Muscle of arm (tissue), 14 donors: ENCODE measurements around the gene PSMD2. TPM values are rescaled to one million over a fixed set of nuclear protein-coding genes. Genes with fewer than 3 reads are reported as not detected.
"Not testable (repeated sequence)": the region's sequence is repeated elsewhere in the genome, so short reads cannot be mapped to it uniquely, and the experiment has no call there.

Experiments
- DNase-seq: peaks from one replicate; pipeline ENCODE4 v3.0.0-alpha.2; 2013
- long read RNA-seq, 11 donors: transcript quantifications; one replicate each; lab custom pipeline, GENCODE V29; 2026
- polyA plus RNA-seq, 12 donors: library from polyadenylated mRNA; unstranded; fragments of 120-200 nt; gene quantifications; one replicate each; pipeline ENCODE4 v1.2.1, GENCODE V29; 2013; ENCODE audit not compliant: insufficient read length in 12 of 12

The PSMD2 gene
- 100 to 1,000 TPM in 11 of 12 donors, not detected in 1; 144 to 202 (median 165) TPM for polyA plus RNA-seq
- long read RNA-seq, donor 1, transcript PSMD2-201 (21 exons, 3,449 nt) = major isoform, 8 of 23 reads
- long read RNA-seq, donor 1, partial matches to known transcripts = 10 of 23 reads
- long read RNA-seq, donor 1, other reads (novel, unspliced or antisense) = 0 of 23 reads
- long read RNA-seq, donor 2, transcript PSMD2-201 (21 exons, 3,449 nt) = major isoform, 32 of 40 reads
- long read RNA-seq, donor 2, partial matches to known transcripts = 6 of 40 reads
- long read RNA-seq, donor 2, other reads (novel, unspliced or antisense) = 0 of 40 reads
- long read RNA-seq, donor 3, transcript PSMD2-201 (21 exons, 3,449 nt) = major isoform, 9 of 11 reads
- long read RNA-seq, donor 3, partial matches to known transcripts = 0 of 11 reads
- long read RNA-seq, donor 3, other reads (novel, unspliced or antisense) = 0 of 11 reads
- long read RNA-seq, donor 4, transcript PSMD2-201 (21 exons, 3,449 nt) = major isoform, 10 of 16 reads
- long read RNA-seq, donor 4, partial matches to known transcripts = 5 of 16 reads
- long read RNA-seq, donor 4, other reads (novel, unspliced or antisense) = 0 of 16 reads
- long read RNA-seq, donor 5, transcript PSMD2-201 (21 exons, 3,449 nt) = major isoform, 32 of 46 reads
- long read RNA-seq, donor 5, partial matches to known transcripts = 12 of 46 reads
- long read RNA-seq, donor 5, other reads (novel, unspliced or antisense) = 0 of 46 reads
- long read RNA-seq, donor 6, transcript PSMD2-201 (21 exons, 3,449 nt) = major isoform, 7 of 9 reads
- long read RNA-seq, donor 6, partial matches to known transcripts = 0 of 9 reads
- long read RNA-seq, donor 6, other reads (novel, unspliced or antisense) = 0 of 9 reads
- long read RNA-seq, donor 7, transcript PSMD2-201 (21 exons, 3,449 nt) = major isoform, 10 of 12 reads
- long read RNA-seq, donor 7, partial matches to known transcripts = 0 of 12 reads
- long read RNA-seq, donor 7, other reads (novel, unspliced or antisense) = 0 of 12 reads
- long read RNA-seq, donor 8, transcript PSMD2-201 (21 exons, 3,449 nt) = major isoform, 14 of 29 reads
- long read RNA-seq, donor 8, partial matches to known transcripts = 13 of 29 reads
- long read RNA-seq, donor 8, other reads (novel, unspliced or antisense) = 0 of 29 reads
- long read RNA-seq, donor 9, partial matches to known transcripts = 11 of 15 reads
- long read RNA-seq, donor 9, other reads (novel, unspliced or antisense) = 0 of 15 reads
- long read RNA-seq, donor 10, transcript PSMD2-201 (21 exons, 3,449 nt) = major isoform, 22 of 31 reads
- long read RNA-seq, donor 10, partial matches to known transcripts = 6 of 31 reads
- long read RNA-seq, donor 10, other reads (novel, unspliced or antisense) = 0 of 31 reads
- long read RNA-seq, donor 11, transcript PSMD2-201 (21 exons, 3,449 nt) = major isoform, 21 of 46 reads
- long read RNA-seq, donor 11, partial matches to known transcripts = 22 of 46 reads
- long read RNA-seq, donor 11, other reads (novel, unspliced or antisense) = 0 of 46 reads

DNA sequence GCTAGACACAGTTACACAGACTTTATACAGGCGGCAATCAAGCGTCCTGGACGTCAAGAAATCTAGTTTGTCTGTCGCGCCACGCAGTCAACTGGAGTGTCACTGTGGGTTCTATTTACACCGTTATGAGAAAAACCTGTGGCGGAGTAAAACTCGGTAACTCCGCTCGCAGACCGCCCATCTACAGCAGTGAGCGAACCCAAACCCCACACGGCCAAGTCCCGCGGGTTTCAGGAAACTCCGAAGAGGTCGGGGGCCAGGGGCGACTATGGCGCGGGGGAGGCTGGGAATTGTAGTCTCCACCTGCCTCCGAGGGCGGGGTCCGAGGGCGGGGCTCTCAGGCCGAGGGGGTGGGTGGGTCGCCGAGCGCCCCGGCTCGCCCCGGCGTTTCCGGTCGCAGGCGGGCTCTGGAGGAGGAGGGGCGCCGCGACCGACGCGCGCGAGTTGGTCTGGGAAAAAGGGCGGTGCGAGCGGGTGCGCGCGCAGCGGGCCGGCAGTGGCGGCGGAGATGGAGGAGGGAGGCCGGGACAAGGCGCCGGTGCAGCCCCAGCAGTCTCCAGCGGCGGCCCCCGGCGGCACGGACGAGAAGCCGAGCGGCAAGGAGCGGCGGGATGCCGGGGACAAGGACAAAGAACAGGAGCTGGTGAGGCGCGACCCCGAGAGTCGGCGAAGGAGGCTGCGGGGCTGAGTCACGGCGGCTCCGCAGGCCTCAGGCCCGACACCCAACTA lies at the start of gene PSMD2:
PSMD2 (plus strand) TSS at position 483 of the 729 bp plus-strand sequence; CDS start at position 509, 26 bp downstream.
- peak; percentile 95 for DNase-seq

DNA sequence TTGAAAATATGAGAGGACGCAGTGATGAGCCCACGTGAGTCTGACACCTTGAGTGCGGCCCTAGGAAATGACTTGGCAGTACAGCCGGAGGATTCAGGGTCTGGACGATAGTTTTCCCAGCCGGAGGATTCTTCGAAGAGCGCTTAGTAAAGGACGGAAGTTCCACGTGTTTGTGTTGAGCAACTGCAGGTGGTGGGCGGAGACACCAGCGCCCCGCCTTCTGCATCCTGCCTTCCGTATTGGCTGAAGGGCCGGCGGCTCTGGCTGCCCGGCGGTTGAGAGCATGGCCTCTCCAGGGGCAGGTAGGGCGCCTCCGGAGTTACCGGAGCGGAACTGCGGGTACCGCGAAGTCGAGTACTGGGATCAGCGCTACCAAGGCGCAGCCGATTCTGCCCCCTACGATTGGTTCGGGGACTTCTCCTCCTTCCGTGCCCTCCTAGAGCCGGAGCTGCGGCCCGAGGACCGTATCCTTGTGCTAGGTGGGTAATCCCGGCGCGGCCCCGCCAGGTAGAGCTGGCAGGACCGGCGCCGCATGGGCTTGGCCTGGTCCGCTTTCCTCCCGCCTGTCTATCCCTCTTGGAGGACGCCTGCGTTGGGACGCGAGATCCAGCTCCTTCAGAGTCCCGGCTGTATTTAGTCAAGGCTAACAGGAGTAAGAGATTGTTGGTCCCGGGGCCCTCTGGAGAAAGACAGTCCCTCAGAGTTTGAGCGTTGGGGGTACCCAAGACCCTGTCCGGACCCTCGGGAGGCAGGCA lies 49.5 kb upstream of the PSMD2 start, which contains the start of gene EEF1AKMT4:
EEF1AKMT4 (plus strand) TSS at position 261 of the 755 bp plus-strand sequence; CDS start at position 284, 23 bp downstream.
- peak; percentile 94 for DNase-seq

DNA sequence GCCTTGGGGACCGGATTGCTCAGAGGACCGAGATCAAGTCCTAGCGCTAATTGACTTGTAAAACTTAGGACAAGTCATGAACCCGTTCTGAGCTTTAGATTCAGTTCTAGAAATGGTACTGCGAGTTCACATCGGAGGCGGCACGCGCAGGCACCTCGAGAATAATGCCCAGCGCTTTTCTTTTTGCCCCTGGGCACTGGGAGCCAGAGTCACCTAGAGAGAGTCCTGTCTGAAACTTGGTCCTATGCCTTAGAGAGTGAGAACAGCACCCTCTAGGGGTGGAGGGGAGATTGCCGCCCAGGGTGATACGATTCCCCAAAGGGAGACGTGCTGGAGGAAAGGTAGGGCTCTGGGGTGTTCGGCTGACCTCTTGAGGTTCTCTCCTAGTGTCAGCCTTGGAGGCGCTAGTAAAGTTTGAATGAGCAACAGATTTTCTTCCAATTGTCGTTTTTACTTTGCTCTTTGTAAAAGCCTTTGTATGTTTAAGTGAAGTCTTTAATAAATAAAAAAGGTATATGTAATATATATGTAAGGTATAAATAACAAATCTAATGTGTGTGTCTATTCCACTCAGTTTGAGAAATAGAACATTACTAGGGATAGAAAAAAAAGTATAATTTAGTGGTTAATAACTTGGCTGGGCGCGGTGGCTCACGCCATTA lies 48.7 kb upstream of the PSMD2 start:
- peak; percentile 61 for DNase-seq

DNA sequence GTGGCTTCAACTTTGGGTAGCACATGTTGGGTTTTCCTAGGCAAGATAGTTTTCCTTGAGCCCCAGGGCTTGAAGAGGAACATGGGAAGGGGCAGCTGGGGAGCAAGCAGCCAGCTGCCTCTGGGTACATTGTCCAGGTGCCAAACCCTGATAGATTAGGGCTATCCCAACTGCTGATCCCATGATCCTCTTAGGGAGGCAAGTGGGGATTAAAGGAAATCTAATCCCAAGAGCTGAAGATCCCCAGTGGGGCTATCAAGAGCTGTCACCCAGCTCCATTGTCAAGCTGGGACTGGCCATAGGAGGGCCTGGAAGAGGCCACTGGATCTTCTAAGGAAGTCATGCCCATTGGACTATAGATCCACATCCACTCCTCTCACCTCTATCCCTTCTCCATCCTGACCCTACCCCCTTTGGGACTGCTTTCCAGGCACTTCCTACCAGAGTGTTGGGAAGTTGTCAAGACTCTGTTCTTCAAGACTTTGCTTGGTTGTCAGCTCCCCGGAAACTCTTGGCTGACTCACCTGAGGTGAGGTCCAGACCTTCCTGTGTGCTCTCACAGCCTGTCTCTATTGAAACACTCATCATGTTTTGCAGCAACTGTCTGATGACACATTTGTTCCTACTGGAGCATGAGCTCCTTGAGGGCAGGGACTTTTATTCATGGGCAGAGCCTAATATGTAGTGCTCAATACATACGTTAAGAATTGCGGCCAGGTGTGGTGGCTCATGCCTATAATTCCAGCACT lies 43.6 kb upstream of the PSMD2 start:
- DNase-seq = no peak

DNA sequence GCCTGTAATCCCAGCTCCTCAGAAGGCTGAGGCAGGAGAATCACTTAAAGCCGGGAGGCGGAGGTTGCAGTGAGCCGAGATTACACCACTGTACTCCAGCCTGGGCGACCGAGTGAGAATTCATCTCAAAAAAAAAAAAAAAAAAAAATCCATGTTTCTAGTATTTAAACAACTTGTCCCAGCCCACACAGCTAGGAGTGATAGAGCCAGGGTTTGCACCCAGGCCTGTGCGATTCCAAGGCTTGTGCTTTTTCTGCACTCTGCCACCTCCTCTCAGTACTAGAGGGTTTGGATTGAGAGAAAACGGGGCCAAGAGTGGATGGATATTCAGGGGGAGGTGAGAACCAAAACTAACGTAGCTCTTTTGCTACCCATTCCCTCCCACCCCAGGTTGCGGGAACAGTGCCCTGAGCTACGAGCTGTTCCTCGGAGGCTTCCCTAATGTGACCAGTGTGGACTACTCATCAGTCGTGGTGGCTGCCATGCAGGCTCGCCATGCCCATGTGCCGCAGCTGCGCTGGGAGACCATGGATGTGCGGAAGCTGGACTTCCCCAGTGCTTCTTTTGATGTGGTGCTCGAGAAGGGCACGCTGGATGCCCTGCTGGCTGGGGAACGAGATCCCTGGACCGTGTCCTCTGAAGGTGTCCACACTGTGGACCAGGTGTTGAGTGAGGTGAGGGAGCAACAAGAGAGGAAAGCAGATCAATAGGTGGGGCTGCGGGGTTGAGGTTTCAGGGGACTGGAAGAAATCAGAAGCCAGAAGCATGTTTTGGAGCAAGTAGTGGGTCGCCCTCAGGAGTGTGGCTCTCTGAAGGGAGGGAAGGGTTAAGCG lies 41.7 kb upstream of the PSMD2 start:
- no peak for DNase-seq

DNA sequence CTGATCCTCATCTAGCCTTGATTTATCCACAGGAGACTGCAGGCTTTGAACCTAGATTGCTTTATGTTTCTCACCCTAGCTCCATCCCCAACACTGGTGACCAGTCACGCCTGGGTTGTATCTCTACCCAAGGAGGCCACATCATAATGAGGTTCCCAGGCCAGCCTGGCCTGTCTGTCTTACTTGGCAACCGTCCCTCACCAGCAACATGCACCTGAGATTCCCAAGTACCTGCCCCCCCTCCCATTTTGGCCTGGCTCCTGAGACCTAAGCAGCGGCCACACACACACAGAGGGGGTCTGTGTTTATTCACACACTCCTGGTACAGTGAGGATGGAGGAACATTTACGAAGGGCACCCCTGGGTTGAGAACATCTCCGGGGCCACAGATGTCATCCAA lies 40.1 kb upstream of the PSMD2 start:
- DNase-seq = no peak

DNA sequence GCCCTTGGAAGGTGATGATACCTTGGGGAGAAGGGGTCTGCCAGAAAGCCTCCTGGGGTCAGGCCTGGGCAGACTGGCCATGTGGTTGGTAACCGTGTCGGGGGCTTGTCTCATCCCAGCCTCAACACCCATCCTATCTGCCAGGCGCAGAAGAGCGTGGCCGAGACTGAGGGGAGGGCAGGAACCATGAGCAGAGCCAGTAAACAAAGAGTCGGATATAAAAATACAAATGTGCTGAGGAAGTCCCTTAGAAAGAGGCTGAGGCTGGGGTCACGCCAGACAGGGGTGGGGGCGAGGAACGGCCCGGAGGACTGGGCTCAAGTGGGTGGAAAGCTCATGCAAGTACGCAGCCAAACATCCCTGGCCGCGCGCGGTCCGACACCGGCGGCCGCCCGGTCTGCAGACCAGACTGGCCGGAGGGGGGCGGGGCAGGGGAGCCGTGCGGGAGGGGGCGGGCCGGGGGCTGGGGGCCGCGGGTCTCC lies 39.6 kb upstream of the PSMD2 start:
- no peak for DNase-seq

DNA sequence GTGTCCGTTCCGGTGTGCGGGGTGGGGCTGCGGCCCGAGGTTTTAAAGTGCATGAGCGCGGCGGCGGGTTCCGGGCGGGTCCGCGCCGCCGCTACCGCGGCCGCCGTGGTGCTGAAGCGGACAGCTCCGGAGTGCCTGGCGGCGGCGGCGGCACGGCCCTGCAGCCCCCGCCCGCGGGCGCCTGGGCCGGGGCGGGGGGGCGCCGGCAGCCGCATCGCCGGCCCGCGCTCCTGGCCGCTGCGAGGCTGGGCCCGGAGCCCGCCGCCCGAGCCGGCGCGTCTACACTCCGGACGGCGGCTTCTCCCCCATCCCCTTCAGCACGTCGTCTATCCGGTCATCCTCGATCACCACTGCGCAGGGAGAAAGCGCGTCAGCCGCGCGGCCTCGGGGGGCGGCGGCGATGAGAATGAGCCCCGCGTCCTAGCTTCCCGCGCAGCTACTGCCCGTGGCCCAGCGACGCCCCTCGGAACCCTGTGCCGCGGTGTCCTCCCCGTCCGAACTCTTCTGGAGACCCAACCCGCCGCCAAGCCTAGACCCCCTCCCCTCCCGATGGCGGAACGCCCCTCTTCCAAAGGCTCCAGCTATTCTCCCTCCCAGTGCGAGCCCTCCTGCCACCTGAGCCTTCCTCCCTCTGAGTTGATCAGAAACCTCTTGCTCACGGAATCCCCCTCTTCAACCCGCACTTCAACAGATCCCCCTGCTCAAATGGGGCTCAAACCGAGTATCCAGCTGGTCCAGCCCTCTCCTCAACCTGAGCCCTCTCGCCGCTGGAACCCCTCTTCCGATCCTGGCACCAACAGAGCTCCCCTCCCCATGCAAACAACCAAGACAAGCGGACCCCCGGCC lies 38.9 kb upstream of the PSMD2 start:
- DNase-seq = no peak

DNA sequence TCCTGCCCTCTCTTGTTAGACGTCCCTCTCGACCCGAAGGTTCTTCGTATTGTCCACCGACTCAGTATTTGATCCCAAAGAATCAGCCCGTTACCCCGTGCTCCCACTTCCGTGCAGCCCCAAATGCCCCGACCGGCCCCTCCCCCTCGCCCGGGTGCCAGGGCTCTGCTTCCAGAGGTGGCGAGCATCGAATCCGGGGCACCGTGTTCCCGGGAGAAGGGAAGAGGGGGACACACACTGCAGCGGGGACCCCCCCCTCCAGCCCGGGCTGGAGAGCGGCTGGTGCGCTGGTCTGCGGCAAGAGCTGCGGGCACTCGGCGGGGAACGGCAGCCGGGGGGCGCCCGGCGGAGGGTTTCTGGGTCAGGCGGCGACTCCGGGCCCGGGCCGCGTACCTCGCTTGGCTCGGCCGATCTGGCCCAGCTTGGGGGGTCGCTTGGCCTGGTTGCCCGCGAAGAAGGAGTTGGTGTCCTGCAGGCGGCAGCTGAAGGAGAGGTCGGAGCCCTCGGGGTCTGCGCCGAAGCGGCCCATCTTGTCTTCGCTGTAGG lies 38.2 kb upstream of the PSMD2 start:
- DNase-seq = no peak

DNA sequence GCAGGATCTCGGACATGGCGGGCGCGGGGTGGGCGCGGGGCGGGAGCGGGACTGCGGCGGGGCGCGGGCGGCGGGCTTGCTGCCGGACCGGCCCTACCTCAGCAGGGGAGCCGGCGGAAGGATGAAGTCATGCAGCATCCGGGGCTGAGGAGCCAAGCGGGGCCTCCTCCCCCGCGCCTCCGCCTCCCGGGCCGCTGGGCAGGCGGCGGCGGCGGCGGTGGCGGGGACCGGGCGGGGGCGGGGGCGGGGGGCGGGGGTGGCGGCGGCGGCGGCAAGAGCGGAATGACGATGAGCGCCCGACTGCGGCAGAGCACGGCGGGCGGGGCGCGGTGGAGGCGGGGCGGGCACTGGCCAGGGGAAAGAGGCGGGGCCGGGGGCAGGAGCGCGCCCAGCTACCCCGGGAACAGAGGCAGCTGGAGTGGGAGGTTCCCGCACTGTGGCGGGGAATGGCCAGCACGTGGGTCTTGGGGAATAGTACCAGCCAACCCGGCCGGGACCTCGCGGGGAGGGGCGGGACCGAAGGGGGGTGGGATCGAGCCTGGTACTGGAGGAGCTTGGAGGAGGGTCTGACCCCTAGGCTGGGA lies 37.7 kb upstream of the PSMD2 start, which contains the start of gene CAMK2N2:
CAMK2N2 (minus strand) TSS at position 284 of the 584 bp plus-strand sequence; CDS start at position 16, 268 bp downstream.
- DNase-seq = no peak

DNA sequence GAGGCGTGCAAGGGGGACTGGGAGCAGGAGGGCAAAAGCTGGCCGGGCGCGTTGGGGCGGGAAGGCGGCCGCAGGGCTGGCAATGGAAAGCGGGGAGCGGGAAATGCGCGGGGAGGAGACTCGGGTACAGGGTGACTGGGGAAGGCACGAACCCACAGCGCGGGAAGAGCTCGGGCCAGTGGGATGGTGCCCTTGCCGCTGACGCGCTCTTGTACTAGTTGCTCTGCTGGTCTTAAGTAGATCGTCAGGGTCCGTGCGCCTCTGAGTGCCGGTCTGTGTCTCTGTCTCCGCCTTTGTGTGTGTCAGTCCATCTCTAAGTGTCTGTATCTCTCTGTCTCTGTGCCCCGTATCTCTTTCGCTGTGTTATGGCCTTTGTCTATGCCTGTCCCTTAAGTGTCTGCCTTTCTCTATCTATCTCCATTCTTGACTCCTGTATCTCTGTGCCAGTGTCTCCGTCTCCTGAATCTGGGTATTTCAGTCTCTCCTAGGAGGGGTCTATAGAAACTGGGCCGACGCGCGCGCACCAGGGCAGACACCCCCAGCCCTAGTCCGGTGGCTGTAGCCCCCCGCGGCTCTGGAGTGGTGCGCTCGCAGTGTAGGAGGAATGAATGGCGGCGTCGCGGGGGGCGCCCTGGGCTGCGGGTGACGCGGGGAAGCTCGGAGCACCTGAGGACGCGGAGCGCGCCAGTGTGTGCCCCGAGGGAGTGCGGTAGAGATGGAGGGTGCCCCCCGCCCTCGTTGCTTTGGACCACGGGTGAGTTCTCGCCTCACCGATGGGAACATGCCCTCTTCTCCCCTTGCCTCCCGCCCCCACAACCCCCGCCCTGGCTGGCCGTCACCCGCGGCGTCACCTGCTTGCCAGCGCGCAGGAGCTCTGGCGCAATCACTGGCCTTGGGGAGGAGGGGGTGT lies 36.9 kb upstream of the PSMD2 start:
- DNase-seq = no peak

DNA sequence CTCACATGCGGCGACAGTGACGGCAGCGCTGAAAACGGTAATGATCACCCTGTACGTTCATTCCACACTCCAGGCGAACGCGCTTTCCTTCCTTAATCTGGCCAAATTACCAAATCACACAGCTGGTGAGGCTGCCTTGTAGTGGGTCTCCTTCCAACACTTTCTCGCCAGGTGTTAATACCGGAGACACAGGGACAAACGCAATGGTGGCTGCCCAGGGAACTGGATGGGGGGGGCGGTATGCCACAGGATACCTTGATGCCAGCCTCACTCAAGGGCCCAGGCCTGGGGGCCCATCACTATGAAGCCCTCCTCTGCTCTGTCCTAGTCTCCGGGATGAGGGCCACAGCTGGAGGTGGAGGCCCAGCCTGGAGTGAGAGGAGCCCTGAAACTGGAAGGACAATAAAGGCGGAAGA lies 36.3 kb upstream of the PSMD2 start:
- no peak for DNase-seq

DNA sequence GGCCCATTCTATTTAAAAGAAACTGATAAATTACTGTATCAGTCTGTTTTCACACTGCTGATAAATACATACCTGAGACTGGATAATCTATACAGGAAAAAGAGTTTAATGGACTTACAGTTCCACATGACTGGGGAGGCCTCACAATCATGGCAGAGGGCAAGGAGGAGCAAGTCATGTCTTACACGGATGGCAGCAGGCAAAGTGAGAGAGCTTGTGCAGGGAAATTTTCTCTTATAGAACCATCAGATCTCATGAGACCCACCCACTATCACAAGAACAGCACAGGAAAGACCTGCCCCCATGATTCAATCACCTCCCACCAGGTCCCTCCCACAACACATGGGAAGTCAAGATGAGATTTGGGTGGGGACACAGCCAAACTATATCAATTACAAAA lies 31.8 kb upstream of the PSMD2 start:
- not testable (repeated sequence) for DNase-seq

DNA sequence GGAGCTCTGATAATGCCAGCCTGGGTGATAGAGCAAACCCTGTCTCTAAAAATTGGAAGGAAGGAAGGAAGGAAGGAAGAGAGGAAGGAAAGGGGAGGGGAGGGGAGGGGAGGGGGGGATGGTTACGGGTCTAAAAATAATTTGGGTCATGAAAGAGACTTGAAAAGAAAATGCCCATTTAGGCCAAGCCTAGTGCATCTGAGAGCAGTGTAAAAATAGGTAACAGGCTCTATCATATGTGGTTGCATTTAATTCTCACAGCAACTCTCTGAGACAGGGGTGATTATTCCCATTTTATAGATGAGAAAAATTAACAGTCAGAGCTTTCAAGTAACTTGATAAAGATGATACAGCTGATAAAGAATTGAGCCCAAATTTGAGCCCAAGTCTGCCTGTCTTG lies 26.8 kb upstream of the PSMD2 start:
- DNase-seq = no peak
